GM06990 (cell line): ENCODE results near the gene QSOX1.

Experiments used
- DNase-seq: peaks from one replicate; pipeline ENCODE4 v3.0.0-alpha.2; 2011; ENCODE audit not compliant: insufficient read length; ENCODE audit errors: extremely low read depth
- H3K27me3 ChIP-seq: replicated peaks from 2 replicates; pipeline ENCODE4 v1.6.0; 2011; ENCODE audit warnings: low read length; ENCODE audit not compliant: control insufficient read depth, insufficient read depth
- H3K36me3 ChIP-seq: 2 replicates; pipeline ENCODE4 v1.5.1; 2011; ENCODE audit warnings: low read length; ENCODE audit not compliant: control insufficient read depth, insufficient read depth
- H3K4me3 ChIP-seq: replicated peaks from 2 replicates; pipeline ENCODE4 v1.5.1; 2011; ENCODE audit warnings: low read depth, mild to moderate bottlenecking, control low read depth, low read length
- CTCF ChIP-seq: IDR thresholded peaks from 2 replicates; pipeline ENCODE4 v1.5.1; 2011; ENCODE audit warnings: low read length, control low read depth, mild to moderate bottlenecking, inconsistent platforms; ENCODE audit not compliant: insufficient read depth, poor library complexity, severe bottlenecking

The QSOX1 gene

GRCh38 chr1:180135535-180135934 lies 19.1 kb upstream of the QSOX1 start:
- H3K4me3 ChIP-seq, result no peak overlapping the region
- no peaks in the 10 kb centered on the region for H3K36me3 ChIP-seq
- DNase-seq, result no peak
- TF ChIP-seq CTCF, result no peak
- no peaks in the 10 kb centered on the region for H3K27me3 ChIP-seq

- Histone ChIP-seq H3K4me3 (no peak overlapping the region), H3K27me3 (no peaks in the 10 kb centered on the region), H3K36me3 (no peaks in the 10 kb centered on the region)
- TF ChIP-seq CTCF, result no peak
- no peak for DNase-seq
These were observed 18.2 kb upstream of the QSOX1 start for GRCh38 chr1:180136331-180136967.

- Histone ChIP-seq H3K4me3 (no peak overlapping the region), H3K27me3 (no peaks in the 10 kb centered on the region), H3K36me3 (no peaks in the 10 kb centered on the region)
- no peak for DNase-seq
- TF ChIP-seq CTCF, result no peak
These were observed 17.7 kb upstream of the QSOX1 start for GRCh38 chr1:180136968-180137356.

GRCh38 chr1:180137776-180138175 lies 16.9 kb upstream of the QSOX1 start:
- no peak for TF ChIP-seq CTCF
- no peak overlapping the region for H3K4me3 ChIP-seq
- DNase-seq, result no peak
- H3K36me3 ChIP-seq, result no peaks in the 10 kb centered on the region
- H3K27me3 ChIP-seq, result no peaks in the 10 kb centered on the region

GRCh38 chr1:180141381-180141934 lies 13.2 kb upstream of the QSOX1 start:
- no peak for TF ChIP-seq CTCF
- Histone ChIP-seq H3K36me3 (no peaks in the 10 kb centered on the region), H3K4me3 (no peak overlapping the region), H3K27me3 (no peaks in the 10 kb centered on the region)
- no peak for DNase-seq
